ENCODE results near the gene NFASC. TPM values are rescaled to one million over a fixed set of nuclear protein-coding genes. Genes with fewer than 3 reads are reported as not detected.

Gene NFASC
- total and polyA plus RNA-seq, 9 of the 15 experiments (the other 6 are each of a cell fraction or from before 2014, with no cell fraction given) = 0.03 to 0.16 (median 0.06) TPM; not detected in 6

GRCh38 chr1:205017001-205017400 is 146.3 kb downstream of the NFASC start (continued):
- no peak for TF ChIP-seq E2F6 (IDR thresholded peaks at IDR 0.05; ENCODE audit: borderline replicate concordance in 1 of 2, extremely low read depth in 1 of 2, insufficient read depth in 1 of 2, insufficient read length in 1 of 2, low read depth in 1 of 2, low read length in 1 of 2, poor library complexity in 1 of 2, severe bottlenecking in 1 of 2)
- TF ChIP-seq PRDM10 (IDR thresholded peaks at IDR 0.05; ENCODE audit: partially characterized antibody) = no peak
- TF ChIP-seq MLX (CRISPR knock-in tag; conservative IDR thresholded peaks at IDR 0.05) = no peak
- TF ChIP-seq BCL6 (CRISPR knock-in tag; IDR thresholded peaks at IDR 0.05) = no peak

Data from K562 (cell line).